GM21447 (cell line): ENCODE data around the gene USP24.

Experiments
- ATAC-seq: cut with Tn5 transposase; IDR thresholded peaks from one replicate; pipeline ENCODE4 v1.9.1; 2021; ENCODE audit not compliant: unreplicated experiment

USP24 gene

GRCh38 chr1:55073187-55073916 lies 141.8 kb downstream of the USP24 start:
- ATAC-seq, result peak; percentile 79

GRCh38 chr1:55071477-55071876 lies 143.7 kb downstream of the USP24 start:
- ATAC-seq, result no peak

- no peak for ATAC-seq
Measured at GRCh38 chr1:55070293-55071164, 144.6 kb downstream of the USP24 start.

GRCh38 chr1:55069280-55069679 lies 145.9 kb downstream of the USP24 start:
- no peak for ATAC-seq

- ATAC-seq, result no peak
Measured at GRCh38 chr1:55068638-55069037, 146.5 kb downstream of the USP24 start.

- no peak for ATAC-seq
Measured at GRCh38 chr1:55067914-55068313, 147.2 kb downstream of the USP24 start.

GRCh38 chr1:55067022-55067778 lies 148.0 kb downstream of the USP24 start:
- ATAC-seq, result no peak

- no peak for ATAC-seq
Measured at GRCh38 chr1:55065648-55066047, 149.5 kb downstream of the USP24 start.

- no peak for ATAC-seq
Measured at GRCh38 chr1:55064861-55065263, 150.3 kb downstream of the USP24 start.

- ATAC-seq, result no peak
Measured at GRCh38 chr1:55064071-55064581, 151.0 kb downstream of the USP24 start.

GRCh38 chr1:55063577-55063942 lies 151.6 kb downstream of the USP24 start:
- ATAC-seq, result no peak

- no peak for ATAC-seq
Measured at GRCh38 chr1:55062801-55063576, 152.2 kb downstream of the USP24 start.

GRCh38 chr1:55061706-55062321 lies 153.3 kb downstream of the USP24 start:
- ATAC-seq, result no peak

- ATAC-seq, result no peak
Measured at GRCh38 chr1:55061000-55061705, 154.0 kb downstream of the USP24 start.

GRCh38 chr1:55060133-55060999 lies 154.8 kb downstream of the USP24 start:
- ATAC-seq, result no peak

GRCh38 chr1:55059302-55060132 lies 155.6 kb downstream of the USP24 start:
- no peak for ATAC-seq

- ATAC-seq, result no peak
Measured at GRCh38 chr1:55057956-55058298, 157.2 kb downstream of the USP24 start.
